ENCODE results near the gene CNTNAP4. TPM values are rescaled to one million over a fixed set of nuclear protein-coding genes. Genes with fewer than 3 reads are reported as not detected.

Gene CNTNAP4
- total RNA-seq, 1 experiment from 2014 or later, result not detected

DNA sequence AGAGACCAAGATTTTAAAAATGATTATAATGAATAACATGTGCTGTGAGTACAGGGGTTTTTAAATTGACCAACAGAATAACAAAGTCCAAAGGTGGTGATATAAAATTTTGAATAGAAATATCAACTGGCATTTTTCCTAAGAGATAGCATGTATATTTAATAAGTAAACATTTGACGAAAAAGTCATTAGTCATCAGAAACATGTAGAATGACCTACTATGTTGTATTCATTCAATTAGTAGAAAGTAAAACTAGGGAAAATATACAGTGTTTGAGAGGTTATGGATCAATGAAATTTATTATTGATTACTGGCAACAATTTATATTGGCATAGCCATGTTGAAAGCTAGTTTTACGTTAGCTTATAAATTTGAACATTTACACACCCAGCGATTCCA is 30.6 kb upstream of the CNTNAP4 start:
- H3K79me2 ChIP-seq (ENCODE audit: insufficient read depth, low read length), result no peaks in the 10 kb centered on the region
- TF ChIP-seq ZFX (IDR thresholded peaks at IDR 0.05), result no peak
- TF ChIP-seq, protein P1, sequence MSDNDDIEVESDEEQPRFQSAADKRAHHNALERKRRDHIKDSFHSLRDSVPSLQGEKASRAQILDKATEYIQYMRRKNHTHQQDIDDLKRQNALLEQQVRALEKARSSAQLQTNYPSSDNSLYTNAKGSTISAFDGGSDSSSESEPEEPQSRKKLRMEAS (IDR thresholded peaks at IDR 0.05), result no peak
- TF ChIP-seq, protein P2, sequence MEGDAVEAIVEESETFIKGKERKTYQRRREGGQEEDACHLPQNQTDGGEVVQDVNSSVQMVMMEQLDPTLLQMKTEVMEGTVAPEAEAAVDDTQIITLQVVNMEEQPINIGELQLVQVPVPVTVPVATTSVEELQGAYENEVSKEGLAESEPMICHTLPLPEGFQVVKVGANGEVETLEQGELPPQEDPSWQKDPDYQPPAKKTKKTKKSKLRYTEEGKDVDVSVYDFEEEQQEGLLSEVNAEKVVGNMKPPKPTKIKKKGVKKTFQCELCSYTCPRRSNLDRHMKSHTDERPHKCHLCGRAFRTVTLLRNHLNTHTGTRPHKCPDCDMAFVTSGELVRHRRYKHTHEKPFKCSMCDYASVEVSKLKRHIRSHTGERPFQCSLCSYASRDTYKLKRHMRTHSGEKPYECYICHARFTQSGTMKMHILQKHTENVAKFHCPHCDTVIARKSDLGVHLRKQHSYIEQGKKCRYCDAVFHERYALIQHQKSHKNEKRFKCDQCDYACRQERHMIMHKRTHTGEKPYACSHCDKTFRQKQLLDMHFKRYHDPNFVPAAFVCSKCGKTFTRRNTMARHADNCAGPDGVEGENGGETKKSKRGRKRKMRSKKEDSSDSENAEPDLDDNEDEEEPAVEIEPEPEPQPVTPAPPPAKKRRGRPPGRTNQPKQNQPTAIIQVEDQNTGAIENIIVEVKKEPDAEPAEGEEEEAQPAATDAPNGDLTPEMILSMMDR (IDR thresholded peaks at IDR 0.05 in 2 of 3, conservative IDR thresholded peaks at IDR 0.05 in 1 of 3; ENCODE audit: borderline replicate concordance in 1 of 3, insufficient read depth in 1 of 3, low read depth in 2 of 3, low read length in 2 of 3), result no peak
- TF ChIP-seq RAD21 (IDR thresholded peaks at IDR 0.05; ENCODE audit: low read depth), result no peak
- TF ChIP-seq SP1 (IDR thresholded peaks at IDR 0.05; ENCODE audit: low read depth), result no peak
- no peak for TF ChIP-seq TCF7L2 (IDR thresholded peaks at IDR 0.05; ENCODE audit: borderline replicate concordance, extremely low read depth, insufficient read depth, insufficient read length)
- TF ChIP-seq, protein P3, sequence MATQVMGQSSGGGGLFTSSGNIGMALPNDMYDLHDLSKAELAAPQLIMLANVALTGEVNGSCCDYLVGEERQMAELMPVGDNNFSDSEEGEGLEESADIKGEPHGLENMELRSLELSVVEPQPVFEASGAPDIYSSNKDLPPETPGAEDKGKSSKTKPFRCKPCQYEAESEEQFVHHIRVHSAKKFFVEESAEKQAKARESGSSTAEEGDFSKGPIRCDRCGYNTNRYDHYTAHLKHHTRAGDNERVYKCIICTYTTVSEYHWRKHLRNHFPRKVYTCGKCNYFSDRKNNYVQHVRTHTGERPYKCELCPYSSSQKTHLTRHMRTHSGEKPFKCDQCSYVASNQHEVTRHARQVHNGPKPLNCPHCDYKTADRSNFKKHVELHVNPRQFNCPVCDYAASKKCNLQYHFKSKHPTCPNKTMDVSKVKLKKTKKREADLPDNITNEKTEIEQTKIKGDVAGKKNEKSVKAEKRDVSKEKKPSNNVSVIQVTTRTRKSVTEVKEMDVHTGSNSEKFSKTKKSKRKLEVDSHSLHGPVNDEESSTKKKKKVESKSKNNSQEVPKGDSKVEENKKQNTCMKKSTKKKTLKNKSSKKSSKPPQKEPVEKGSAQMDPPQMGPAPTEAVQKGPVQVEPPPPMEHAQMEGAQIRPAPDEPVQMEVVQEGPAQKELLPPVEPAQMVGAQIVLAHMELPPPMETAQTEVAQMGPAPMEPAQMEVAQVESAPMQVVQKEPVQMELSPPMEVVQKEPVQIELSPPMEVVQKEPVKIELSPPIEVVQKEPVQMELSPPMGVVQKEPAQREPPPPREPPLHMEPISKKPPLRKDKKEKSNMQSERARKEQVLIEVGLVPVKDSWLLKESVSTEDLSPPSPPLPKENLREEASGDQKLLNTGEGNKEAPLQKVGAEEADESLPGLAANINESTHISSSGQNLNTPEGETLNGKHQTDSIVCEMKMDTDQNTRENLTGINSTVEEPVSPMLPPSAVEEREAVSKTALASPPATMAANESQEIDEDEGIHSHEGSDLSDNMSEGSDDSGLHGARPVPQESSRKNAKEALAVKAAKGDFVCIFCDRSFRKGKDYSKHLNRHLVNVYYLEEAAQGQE (IDR thresholded peaks at IDR 0.05; ENCODE audit: low read depth), result no peak
- TF ChIP-seq, protein P4, sequence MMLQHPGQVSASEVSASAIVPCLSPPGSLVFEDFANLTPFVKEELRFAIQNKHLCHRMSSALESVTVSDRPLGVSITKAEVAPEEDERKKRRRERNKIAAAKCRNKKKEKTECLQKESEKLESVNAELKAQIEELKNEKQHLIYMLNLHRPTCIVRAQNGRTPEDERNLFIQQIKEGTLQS (IDR thresholded peaks at IDR 0.05), result no peak
- intact Hi-C loops (cut with micrococcal nuclease), result no loop called here
- no peaks in the 10 kb centered on the region for H3K9me2 ChIP-seq (ENCODE audit: insufficient read depth)
- H3K4me3 ChIP-seq (replicated peaks in 1 of 2; ENCODE audit: low read depth in 1 of 2, low read length in 2 of 2), result no peak overlapping the region
- no peaks in the 10 kb centered on the region for H3K27me3 ChIP-seq (ENCODE audit: insufficient read depth, low read length)
- BruUV-seq (replicated peaks), result no TSS peak
- ATAC-seq, result no peak
- H3K36me3 ChIP-seq (ENCODE audit: control insufficient read depth in 1 of 2, insufficient read depth in 2 of 2, low read length in 2 of 2), result no peaks in the 10 kb centered on the region
- CTCF ChIA-PET, result no interaction called here
- POLR2A ChIA-PET, result no interaction called here
- H2AFZ ChIP-seq (ENCODE audit: low read depth, low read length, poor library complexity, severe bottlenecking), result no peak overlapping the region
- no peak for DNase-seq (ENCODE audit: low read depth, low spot score)
- H3K9ac ChIP-seq (ENCODE audit: low read length), result no peak overlapping the region
- H3K27ac ChIP-seq (ENCODE audit: low read depth, low read length), result no peak overlapping the region
- no peaks in the 10 kb centered on the region for H4K20me1 ChIP-seq (ENCODE audit: insufficient read depth)
- H3K4me2 ChIP-seq (ENCODE audit: low read length), result no peak overlapping the region
- no peaks in the 10 kb centered on the region for H3K4me1 ChIP-seq (ENCODE audit: control insufficient read depth in 1 of 2, insufficient read depth in 2 of 2, low read length in 2 of 2)
- RAD21 ChIA-PET (ENCODE audit: low non-redundant PET in 1 of 2, low total read pairs in 2 of 2, uncharacterized antibody in 2 of 2, unreplicated experiment in 2 of 2), result no interaction called here
- no peaks in the 10 kb centered on the region; a peak in 1 of 4 replicates for H3K9me3 ChIP-seq (ENCODE audit: control insufficient read depth in 1 of 2, insufficient read depth in 1 of 2, low read depth in 1 of 2, low read length in 2 of 2)

Data from HCT116 (cell line).